ENCODE results near the gene HEATR5A. TPM values are rescaled to one million over a fixed set of nuclear protein-coding genes. Genes with fewer than 3 reads are reported as not detected.

Gene HEATR5A
- polyA plus RNA-seq, 3 donors, result 13.1 to 21.0 (median 16.8) TPM

GRCh38 chr14:31268216-31268615 lies 152.1 kb downstream of the HEATR5A start:
- no peak for DNase-seq
- H3K4me3 ChIP-seq (replicated peaks in 1 of 3; ENCODE audit: low read depth in 2 of 3, low read length in 3 of 3), result no peak overlapping the region
- peaks cover 0 to 4% of the 10 kb centered on the region in 2 donors for H3K36me3 Mint-ChIP-seq
- H3K27ac Mint-ChIP-seq, result no peak overlapping the region
- intact Hi-C loops (cut with micrococcal nuclease), result no loop called here
- H3K4me2 ChIP-seq (replicated peaks; ENCODE audit: extremely low read depth, low read length, poor library complexity, severe bottlenecking), result no peak overlapping the region
- peaks cover 3 to 15% (median 9%) of the 10 kb centered on the region in 7 donors for H3K9me3 Mint-ChIP-seq
- H3K4me3 Mint-ChIP-seq, result no peak overlapping the region
- H3K9me3 ChIP-seq (replicated peaks in 1 of 2; ENCODE audit: control insufficient read depth in 1 of 2, insufficient read depth in 1 of 2, low read length in 2 of 2), result peaks cover 0 to 12% of the 10 kb centered on the region in 2 donors
- H3K79me2 ChIP-seq (ENCODE audit: insufficient read depth, low read length), result no peaks in the 10 kb centered on the region
- H3K9ac ChIP-seq (ENCODE audit: insufficient read depth, low read length, poor library complexity, severe bottlenecking), result no peak overlapping the region
- no peak overlapping the region for H3K27ac ChIP-seq (ENCODE audit: low read depth in 1 of 2, low read length in 2 of 2)
- TF ChIP-seq CTCF (IDR thresholded peaks at IDR 0.05), result no peak
- no peaks in the 10 kb centered on the region for H3K4me1 Mint-ChIP-seq
- no peaks in the 10 kb centered on the region for H3K36me3 ChIP-seq (replicated peaks in 1 of 2; ENCODE audit: control insufficient read depth in 1 of 2, insufficient read depth in 2 of 2, low read length in 2 of 2)
- H3K27me3 ChIP-seq (ENCODE audit: control insufficient read depth in 2 of 2, insufficient read depth in 2 of 2, low read length in 2 of 2), result no peaks in the 10 kb centered on the region
- WGBS (ENCODE audit: insufficient coverage), result no CpG with 5 or more reads among the region's 3 CpGs
- no peaks in the 10 kb centered on the region for H3K4me1 ChIP-seq (ENCODE audit: control insufficient read depth in 1 of 2, insufficient read depth in 2 of 2, low read length in 2 of 2)
- H3K27me3 Mint-ChIP-seq (ENCODE audit: low read depth in 3 of 3), result peaks cover 0 to 6% (median 0%) of the 10 kb centered on the region in 3 donors
- H4K20me1 ChIP-seq (ENCODE audit: insufficient read depth, low read length), result no peaks in the 10 kb centered on the region
- no peak overlapping the region for H2AFZ ChIP-seq (ENCODE audit: insufficient read depth, low read depth, low read length, poor library complexity, severe bottlenecking)

GRCh38 chr14:31266437-31267331 lies 153.7 kb downstream of the HEATR5A start:
- H3K4me3 ChIP-seq (replicated peaks in 1 of 3; ENCODE audit: low read depth in 2 of 3, low read length in 3 of 3), result no peak overlapping the region
- intact Hi-C loops (cut with micrococcal nuclease), result no loop called here
- Mint-ChIP-seq H3K27ac (no peak overlapping the region), H3K27me3 (ENCODE audit: low read depth in 3 of 3) (peaks cover 0 to 6% (median 0%) of the 10 kb centered on the region in 3 donors), H3K9me3 (peaks cover 3 to 15% (median 9%) of the 10 kb centered on the region in 7 donors), H3K4me3 (no peak overlapping the region), H3K4me1 (peaks cover 12% of the 10 kb centered on the region), H3K36me3 (peaks cover 0 to 4% of the 10 kb centered on the region in 2 donors)
- H3K79me2 ChIP-seq (ENCODE audit: insufficient read depth, low read length), result no peaks in the 10 kb centered on the region
- H3K27ac ChIP-seq (ENCODE audit: low read depth in 1 of 2, low read length in 2 of 2), result no peak overlapping the region
- no peaks in the 10 kb centered on the region for H3K27me3 ChIP-seq (ENCODE audit: control insufficient read depth in 2 of 2, insufficient read depth in 2 of 2, low read length in 2 of 2)
- H3K36me3 ChIP-seq (replicated peaks in 1 of 2; ENCODE audit: control insufficient read depth in 1 of 2, insufficient read depth in 2 of 2, low read length in 2 of 2), result no peaks in the 10 kb centered on the region
- H3K9ac ChIP-seq (ENCODE audit: insufficient read depth, low read length, poor library complexity, severe bottlenecking), result no peak overlapping the region
- peaks cover 0 to 12% of the 10 kb centered on the region in 2 donors for H3K9me3 ChIP-seq (replicated peaks in 1 of 2; ENCODE audit: control insufficient read depth in 1 of 2, insufficient read depth in 1 of 2, low read length in 2 of 2)
- no peak overlapping the region for H3K4me2 ChIP-seq (replicated peaks; ENCODE audit: extremely low read depth, low read length, poor library complexity, severe bottlenecking)
- DNase-seq, result no peak
- peaks cover 0 to 9% of the 10 kb centered on the region in 2 donors for H3K4me1 ChIP-seq (ENCODE audit: control insufficient read depth in 1 of 2, insufficient read depth in 2 of 2, low read length in 2 of 2)
- H4K20me1 ChIP-seq (ENCODE audit: insufficient read depth, low read length), result no peaks in the 10 kb centered on the region
- no peak overlapping the region for H2AFZ ChIP-seq (ENCODE audit: insufficient read depth, low read depth, low read length, poor library complexity, severe bottlenecking)
- TF ChIP-seq CTCF (IDR thresholded peaks at IDR 0.05), result no peak
- WGBS (ENCODE audit: insufficient coverage), result 86% methylated on average over 7 of the region's 13 CpGs

All from CD14-positive monocyte (primary cell).